HG02759 (cell line): ENCODE data around the gene SYNCRIP.
A peak's percentile ranks its signal among the peaks of the same experiment; 100 is the strongest.
"Not testable (repeated sequence)": the region's sequence is repeated elsewhere in the genome, so short reads cannot be mapped to it uniquely, and the experiment has no call there.

Source experiments
- ATAC-seq: cut with Tn5 transposase; IDR thresholded peaks from one replicate; pipeline ENCODE4 v1.9.1; 2021; ENCODE audit warnings: mild to moderate bottlenecking, moderate library complexity; ENCODE audit not compliant: unreplicated experiment

The SYNCRIP gene

GRCh38 chr6:85642774-85643536 lies at the start of gene SYNCRIP:
TSS of gene SYNCRIP (minus strand) at chr6:85642886. CDS start at chr6:85641439, 1,447 bp downstream.
- ATAC-seq = peak; percentile 69

GRCh38 chr6:85691478-85691877 lies 48.8 kb upstream of the SYNCRIP start:
- no peak for ATAC-seq

- no peak for ATAC-seq
Measured at GRCh38 chr6:85690071-85690470, 47.4 kb upstream of the SYNCRIP start.

- ATAC-seq = peak; percentile 87
Measured at GRCh38 chr6:85685713-85686112, 43.0 kb upstream of the SYNCRIP start.

- ATAC-seq = no peak
Measured at GRCh38 chr6:85684809-85685171, 42.1 kb upstream of the SYNCRIP start.

- ATAC-seq = no peak
Measured at GRCh38 chr6:85684133-85684808, 41.6 kb upstream of the SYNCRIP start.

- ATAC-seq = not testable (repeated sequence)
Measured at GRCh38 chr6:85681899-85682298, 39.2 kb upstream of the SYNCRIP start.

- ATAC-seq = no peak
Measured at GRCh38 chr6:85680388-85680787, 37.7 kb upstream of the SYNCRIP start.

- no peak for ATAC-seq
Measured at GRCh38 chr6:85679445-85680123, 36.9 kb upstream of the SYNCRIP start.

GRCh38 chr6:85678602-85679444 lies 36.1 kb upstream of the SYNCRIP start:
- peak; percentile 79 for ATAC-seq

- peak; percentile 7 for ATAC-seq
Measured at GRCh38 chr6:85678026-85678601, 35.4 kb upstream of the SYNCRIP start.

- no peak for ATAC-seq
Measured at GRCh38 chr6:85677234-85677956, 34.7 kb upstream of the SYNCRIP start.

- ATAC-seq = no peak
Measured at GRCh38 chr6:85676086-85676729, 33.5 kb upstream of the SYNCRIP start.

GRCh38 chr6:85675030-85675819 lies 32.5 kb upstream of the SYNCRIP start:
- no peak for ATAC-seq

GRCh38 chr6:85674604-85675003 lies 31.9 kb upstream of the SYNCRIP start:
- ATAC-seq = no peak

GRCh38 chr6:85673198-85674139 lies 30.8 kb upstream of the SYNCRIP start:
- no peak for ATAC-seq

GRCh38 chr6:85672623-85673022 lies 29.9 kb upstream of the SYNCRIP start:
- no peak for ATAC-seq

GRCh38 chr6:85672050-85672449 lies 29.4 kb upstream of the SYNCRIP start:
- no peak for ATAC-seq
